T-helper 1 cell (primary cell): Measurements from ENCODE around the gene MTG1.

Source experiments
- DNase-seq, 5 donors: peaks; one replicate each; pipeline ENCODE4 v3.0.0-alpha.2; 2012 to 2020
- total RNA-seq, 4 donors: gene quantifications; one replicate each; lab custom pipeline; 2026; lab: John Stamatoyannopoulos, UW

Gene MTG1
- 6.5 to 16.1 (median 12.1) reads per million in 4 donors for total RNA-seq

- DNase-seq: peak in 4 of 5 donors; percentile 89 to 93 (median 91)
Observed at GRCh38 chr10:133394064-133394663, at the start of gene MTG1. TSS of gene MTG1 (plus strand) at chr10:133394157. CDS start at chr10:133394221, 64 bp downstream.

- no peak for DNase-seq
Observed at GRCh38 chr10:133344236-133344635, 49.7 kb upstream of the MTG1 start.

- DNase-seq: no peak
Observed at GRCh38 chr10:133346413-133346812, 47.5 kb upstream of the MTG1 start.

- no peak for DNase-seq
Observed at GRCh38 chr10:133347710-133348517, 46.0 kb upstream of the MTG1 start.

GRCh38 chr10:133349160-133349568 is 44.8 kb upstream of the MTG1 start:
- no peak for DNase-seq

- no peak for DNase-seq
Observed at GRCh38 chr10:133349577-133350011, 44.4 kb upstream of the MTG1 start.

GRCh38 chr10:133350283-133350949 is 43.5 kb upstream of the MTG1 start:
- DNase-seq: no peak

- no peak for DNase-seq
Observed at GRCh38 chr10:133350950-133351329, 43.0 kb upstream of the MTG1 start.

GRCh38 chr10:133351408-133352318 is 42.3 kb upstream of the MTG1 start:
- no peak for DNase-seq

GRCh38 chr10:133353202-133353959 is 40.6 kb upstream of the MTG1 start:
- DNase-seq: no peak

- DNase-seq: no peak
Observed at GRCh38 chr10:133353988-133354605, 39.9 kb upstream of the MTG1 start.

GRCh38 chr10:133354672-133355240 is 39.2 kb upstream of the MTG1 start:
- DNase-seq: no peak

- no peak for DNase-seq
Observed at GRCh38 chr10:133355266-133355665, 38.7 kb upstream of the MTG1 start.

- no peak for DNase-seq
Observed at GRCh38 chr10:133355991-133356390, 38.0 kb upstream of the MTG1 start.

- DNase-seq: no peak
Observed at GRCh38 chr10:133356549-133357284, 37.2 kb upstream of the MTG1 start.

- DNase-seq: peak; percentile 55 to 68 (median 62)
Observed at GRCh38 chr10:133357285-133358161, 36.4 kb upstream of the MTG1 start, which contains the start of gene FUOM. TSS of gene FUOM (minus strand) at chr10:133358019. CDS start at chr10:133358007, 12 bp downstream.

- no peak for DNase-seq
Observed at GRCh38 chr10:133358162-133358924, 35.6 kb upstream of the MTG1 start.

- DNase-seq: no peak
Observed at GRCh38 chr10:133358925-133359310, 35.0 kb upstream of the MTG1 start.
